Measurements from ENCODE around the gene SPAG16. TPM values are rescaled to one million over a fixed set of nuclear protein-coding genes. Genes with fewer than 3 reads are reported as not detected.
"Not testable (repeated sequence)": the region's sequence is repeated elsewhere in the genome, so short reads cannot be mapped to it uniquely, and the experiment has no call there.

Gene SPAG16
- total RNA-seq, 1 experiment from 2014 or later, result 38.4 TPM

DNA sequence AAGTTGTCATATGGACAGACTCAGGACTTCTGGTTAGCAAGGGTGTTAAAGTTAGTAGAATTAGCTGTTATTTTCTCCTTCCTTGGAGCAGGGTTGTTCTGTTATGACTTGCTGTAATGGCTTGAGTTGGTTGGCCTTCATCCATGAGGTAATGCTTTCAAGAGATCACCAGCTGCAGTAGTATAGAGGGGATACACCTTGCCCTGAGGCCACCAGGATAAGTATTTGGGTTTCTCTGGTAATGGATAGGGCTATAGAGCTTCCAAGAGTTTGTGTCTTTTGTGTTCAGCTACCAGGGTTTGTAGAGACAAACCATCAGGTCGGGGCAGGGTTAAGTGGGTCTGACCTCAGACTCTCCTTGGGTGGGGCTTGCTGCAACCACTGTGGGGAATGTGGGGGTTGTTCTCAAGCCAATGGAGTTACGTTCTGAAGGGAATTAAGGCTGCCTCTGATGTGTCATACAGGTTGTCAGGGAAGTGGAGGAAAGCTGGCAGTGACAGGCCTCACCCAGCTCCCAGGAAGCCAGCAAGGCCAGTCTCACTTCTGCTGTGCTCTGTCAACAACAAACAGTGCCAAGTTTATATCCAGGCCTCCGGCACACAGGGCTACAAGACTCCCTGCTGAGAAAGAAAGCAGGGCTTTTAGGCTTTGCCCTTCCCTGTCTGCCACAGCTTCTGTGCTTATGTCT is 356.6 kb downstream of the SPAG16 start:
- DNase-seq (ENCODE audit: low read depth), result no peak
- in situ Hi-C loops (cut with HindIII; ENCODE audit: low pct_unique_long_range_greater_than_20kb, low sequenced_read_pairs), result no loop called here

DNA sequence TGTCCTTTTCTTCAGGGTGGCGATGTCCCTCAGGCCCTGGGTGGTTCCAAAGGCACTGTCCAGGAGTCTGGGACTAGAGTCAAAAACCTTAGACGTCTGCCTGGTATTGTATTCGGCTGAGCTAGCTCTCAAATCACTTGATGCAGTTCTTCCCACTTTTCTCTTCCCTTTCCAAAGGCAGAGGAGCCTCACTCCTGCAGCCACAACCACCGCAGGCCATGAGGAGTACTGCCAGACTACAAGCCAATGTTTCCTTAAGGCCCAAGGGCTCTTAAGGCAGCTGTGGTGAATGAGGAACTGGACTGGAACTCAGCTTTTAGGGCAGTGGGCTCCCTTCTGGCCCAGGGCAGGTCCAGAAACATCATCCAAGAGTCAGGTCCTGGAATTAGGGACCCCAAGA is 360.7 kb downstream of the SPAG16 start:
- DNase-seq (ENCODE audit: low read depth), result no peak
- in situ Hi-C loops (cut with HindIII; ENCODE audit: low pct_unique_long_range_greater_than_20kb, low sequenced_read_pairs), result no loop called here

DNA sequence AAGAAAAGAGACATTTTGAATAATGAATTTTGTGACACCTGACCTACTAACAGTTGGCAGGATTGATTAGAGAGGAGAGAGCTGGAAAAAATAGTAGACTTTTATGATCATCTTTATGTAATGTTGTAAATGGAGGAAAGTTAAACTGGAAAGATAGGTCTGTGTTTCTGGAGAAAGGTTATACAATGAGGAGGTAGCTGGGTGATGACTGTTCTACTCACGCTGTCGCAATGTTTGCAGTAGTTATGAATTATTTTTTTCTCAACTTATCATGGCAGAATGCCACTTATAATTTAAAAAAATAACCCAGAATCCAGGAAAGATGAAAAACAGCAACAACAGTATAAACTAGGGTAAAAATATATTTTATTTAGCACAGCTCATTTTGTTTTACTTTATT is 364.9 kb downstream of the SPAG16 start:
- in situ Hi-C loops (cut with HindIII; ENCODE audit: low pct_unique_long_range_greater_than_20kb, low sequenced_read_pairs), result no loop called here
- DNase-seq (ENCODE audit: low read depth), result no peak

DNA sequence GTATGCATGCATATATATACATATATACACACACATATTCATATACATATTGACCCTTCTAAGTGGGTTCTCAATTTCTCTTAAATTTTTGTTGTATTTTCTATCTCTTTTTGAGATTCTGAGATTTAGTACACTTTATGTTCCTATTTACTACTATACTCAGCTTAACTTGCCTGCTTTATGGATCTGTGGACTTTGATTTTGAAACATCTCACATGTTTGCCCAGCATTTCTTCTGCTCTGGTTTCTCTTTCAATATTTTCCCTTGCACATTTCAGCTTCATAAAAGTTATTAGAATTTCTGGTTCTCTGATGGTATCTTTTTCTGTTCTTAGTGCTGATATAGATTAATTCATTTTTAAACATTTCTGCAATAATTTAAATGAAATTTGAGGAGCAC is 380.6 kb downstream of the SPAG16 start:
- in situ Hi-C loops (cut with HindIII; ENCODE audit: low pct_unique_long_range_greater_than_20kb, low sequenced_read_pairs), result no loop called here
- no peak for DNase-seq (ENCODE audit: low read depth)

DNA sequence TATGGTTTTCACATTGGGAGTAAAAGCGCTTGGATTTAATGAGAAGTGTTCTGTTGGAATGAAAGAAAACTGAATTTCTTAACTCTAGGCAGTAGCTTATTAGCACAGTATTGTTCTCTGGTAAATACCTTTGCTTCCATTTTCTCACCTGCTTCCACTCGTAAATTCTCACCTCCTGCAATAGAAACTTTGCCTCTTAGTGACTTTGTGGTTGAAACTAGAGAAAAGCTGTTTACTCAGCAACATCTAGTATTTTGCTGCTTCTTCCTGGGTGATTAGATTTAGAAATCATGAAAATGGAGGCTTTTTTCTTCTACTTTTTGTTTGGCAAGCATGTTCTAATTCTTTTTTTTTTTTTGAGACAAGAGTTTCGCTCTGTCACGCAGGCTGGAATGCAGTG is 385.4 kb downstream of the SPAG16 start:
- DNase-seq (ENCODE audit: low read depth), result no peak
- in situ Hi-C loops (cut with HindIII; ENCODE audit: low pct_unique_long_range_greater_than_20kb, low sequenced_read_pairs), result no loop called here

GRCh38 chr2:213678437-213679218 is 394.4 kb downstream of the SPAG16 start:
- in situ Hi-C loops (cut with HindIII; ENCODE audit: low pct_unique_long_range_greater_than_20kb, low sequenced_read_pairs), result no loop called here
- no peak for DNase-seq (ENCODE audit: low read depth)

DNA sequence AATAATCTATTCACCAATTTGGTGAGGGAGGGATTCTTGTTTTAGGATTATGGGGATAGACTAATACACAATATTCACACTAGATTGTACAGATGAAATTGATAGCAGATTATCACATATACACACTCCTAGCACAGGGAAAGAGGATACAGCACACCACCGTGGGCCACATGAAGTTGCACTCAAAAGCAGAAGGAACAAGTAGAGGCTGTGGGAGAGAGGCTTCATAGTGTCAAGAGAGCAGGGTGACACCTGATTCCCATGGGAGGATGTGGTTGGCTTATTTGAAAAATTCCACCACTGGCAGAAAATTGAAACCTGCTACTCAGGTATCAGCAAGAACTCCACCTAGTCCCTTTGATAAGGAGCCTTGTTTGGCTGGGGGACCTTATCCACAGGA is 395.6 kb downstream of the SPAG16 start:
- no peak for DNase-seq (ENCODE audit: low read depth)
- in situ Hi-C loops (cut with HindIII; ENCODE audit: low pct_unique_long_range_greater_than_20kb, low sequenced_read_pairs), result no loop called here

GRCh38 chr2:213682276-213682675 is 398.0 kb downstream of the SPAG16 start:
- in situ Hi-C loops (cut with HindIII; ENCODE audit: low pct_unique_long_range_greater_than_20kb, low sequenced_read_pairs), result no loop called here
- no peak for DNase-seq (ENCODE audit: low read depth)

- no peak for DNase-seq (ENCODE audit: low read depth)
- in situ Hi-C loops (cut with HindIII; ENCODE audit: low pct_unique_long_range_greater_than_20kb, low sequenced_read_pairs), result no loop called here
These were observed 403.9 kb downstream of the SPAG16 start for GRCh38 chr2:213688133-213688532.

DNA sequence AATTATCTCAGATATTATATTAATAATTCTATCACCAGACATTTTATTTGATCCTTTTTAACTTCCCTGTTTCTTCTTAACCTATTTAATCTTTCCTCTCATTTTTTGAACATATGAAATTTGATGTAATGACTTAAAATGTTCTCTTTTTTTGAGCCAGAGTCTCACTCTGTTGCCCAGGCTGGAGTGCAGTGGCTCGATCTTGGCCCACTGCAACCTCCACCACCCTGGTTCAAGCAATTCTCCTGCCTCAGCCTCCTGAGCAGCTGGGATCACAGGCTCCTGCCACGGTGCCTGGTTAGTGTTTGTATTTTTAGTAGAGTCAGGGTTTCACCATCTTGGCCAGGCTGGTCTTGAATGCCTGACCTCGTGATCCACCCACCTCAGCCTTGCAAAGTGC is 404.6 kb downstream of the SPAG16 start:
- DNase-seq (ENCODE audit: low read depth); in situ Hi-C loops (cut with HindIII; ENCODE audit: low pct_unique_long_range_greater_than_20kb, low sequenced_read_pairs): not testable (repeated sequence)

- in situ Hi-C loops (cut with HindIII; ENCODE audit: low pct_unique_long_range_greater_than_20kb, low sequenced_read_pairs), result no loop called here
These were observed 405.3 kb downstream of the SPAG16 start for GRCh38 chr2:213689585-213689984.

DNA sequence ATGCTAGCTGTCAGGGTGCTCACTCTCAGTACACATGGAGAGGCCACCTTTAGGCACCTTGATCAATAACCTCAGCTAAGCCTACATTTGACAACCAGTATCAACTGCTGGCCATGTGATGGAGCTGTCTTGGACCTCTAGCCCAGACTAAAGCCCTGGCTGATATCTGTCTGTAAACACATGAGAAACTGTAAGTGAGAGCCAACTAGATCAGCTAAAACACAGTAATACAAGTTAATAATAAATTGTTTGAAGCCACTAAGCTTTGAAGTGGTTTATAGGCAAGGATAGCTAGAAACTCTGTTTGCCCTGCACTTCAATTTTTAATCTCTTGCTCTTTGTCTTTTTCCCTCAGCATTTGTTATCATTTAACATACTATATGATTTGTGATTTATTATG is 407.1 kb downstream of the SPAG16 start:
- in situ Hi-C loops (cut with HindIII; ENCODE audit: low pct_unique_long_range_greater_than_20kb, low sequenced_read_pairs), result no loop called here
- no peak for DNase-seq (ENCODE audit: low read depth)

More at GRCh38 chr2:213689585-213689984, 405.3 kb downstream of the SPAG16 start:
- DNase-seq (ENCODE audit: low read depth), result no peak

DNA sequence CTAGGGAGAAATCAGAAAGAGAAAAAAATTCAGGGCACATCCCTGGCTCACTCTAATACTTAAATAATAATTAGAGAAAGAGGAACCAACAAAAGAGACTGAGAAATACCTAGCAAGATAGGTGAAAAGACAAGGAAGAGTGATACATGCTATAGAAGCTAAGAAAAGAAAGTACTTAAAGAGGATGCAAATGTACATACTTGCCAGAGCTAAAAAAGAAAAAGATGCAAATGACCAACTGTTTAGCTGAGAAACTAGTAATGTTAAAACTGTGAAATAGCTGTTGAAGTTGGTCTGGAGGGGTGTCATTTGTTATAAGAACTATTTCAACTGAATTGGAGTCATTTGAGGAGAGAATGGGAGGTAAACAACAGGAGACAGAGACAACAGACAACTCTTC is 412.2 kb downstream of the SPAG16 start:
- in situ Hi-C loops (cut with HindIII; ENCODE audit: low pct_unique_long_range_greater_than_20kb, low sequenced_read_pairs), result no loop called here
- DNase-seq (ENCODE audit: low read depth), result no peak

DNA sequence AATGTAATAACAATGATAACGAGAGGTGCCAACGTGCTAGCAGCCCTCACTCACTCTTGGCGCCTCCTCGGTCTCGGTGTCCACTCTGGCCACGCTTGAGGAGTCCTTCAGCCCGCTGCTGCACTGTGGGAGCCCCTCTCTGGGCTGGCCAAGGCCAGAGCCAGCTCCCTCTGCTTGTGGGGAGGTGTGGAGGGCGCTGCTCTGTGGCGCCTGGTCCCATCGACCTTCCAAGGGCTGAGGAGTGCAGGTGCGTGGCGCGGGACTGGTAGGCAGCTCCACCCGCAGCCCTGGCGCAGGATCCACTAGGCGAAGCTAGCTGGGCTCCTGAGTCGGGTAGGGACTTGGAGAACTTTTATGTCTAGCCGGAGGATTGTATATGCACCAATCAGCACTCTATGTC is 417.1 kb downstream of the SPAG16 start:
- in situ Hi-C loops (cut with HindIII; ENCODE audit: low pct_unique_long_range_greater_than_20kb, low sequenced_read_pairs), result not testable (repeated sequence)

GRCh38 chr2:213703406-213704098 is 419.3 kb downstream of the SPAG16 start:
- in situ Hi-C loops (cut with HindIII; ENCODE audit: low pct_unique_long_range_greater_than_20kb, low sequenced_read_pairs), result no loop called here

More for the DNA sequence above, 417.1 kb downstream of the SPAG16 start:
- DNase-seq (ENCODE audit: low read depth), result not testable (repeated sequence)

DNA sequence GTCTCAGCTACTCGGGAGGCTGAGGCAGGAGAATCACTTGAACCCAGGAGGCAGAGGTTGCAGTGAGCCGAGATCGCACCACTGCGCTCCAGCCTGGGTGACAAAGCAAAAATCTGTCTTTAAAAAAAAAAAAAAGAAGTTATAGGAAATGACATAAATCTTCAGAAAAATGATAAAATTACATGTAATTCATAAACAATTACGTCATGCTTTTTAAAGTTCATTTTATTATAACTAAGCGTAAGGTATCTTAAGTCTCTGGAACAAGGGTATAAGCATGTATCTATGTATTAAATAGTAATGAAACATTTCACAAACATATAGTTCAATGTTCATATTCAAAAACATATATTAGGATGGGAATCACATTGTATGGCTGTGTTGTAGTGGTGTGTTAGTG is 425.9 kb downstream of the SPAG16 start:
- in situ Hi-C loops (cut with HindIII; ENCODE audit: low pct_unique_long_range_greater_than_20kb, low sequenced_read_pairs), result no loop called here
- no peak for DNase-seq (ENCODE audit: low read depth)

More at GRCh38 chr2:213703406-213704098, 419.3 kb downstream of the SPAG16 start:
- DNase-seq (ENCODE audit: low read depth), result no peak

DNA sequence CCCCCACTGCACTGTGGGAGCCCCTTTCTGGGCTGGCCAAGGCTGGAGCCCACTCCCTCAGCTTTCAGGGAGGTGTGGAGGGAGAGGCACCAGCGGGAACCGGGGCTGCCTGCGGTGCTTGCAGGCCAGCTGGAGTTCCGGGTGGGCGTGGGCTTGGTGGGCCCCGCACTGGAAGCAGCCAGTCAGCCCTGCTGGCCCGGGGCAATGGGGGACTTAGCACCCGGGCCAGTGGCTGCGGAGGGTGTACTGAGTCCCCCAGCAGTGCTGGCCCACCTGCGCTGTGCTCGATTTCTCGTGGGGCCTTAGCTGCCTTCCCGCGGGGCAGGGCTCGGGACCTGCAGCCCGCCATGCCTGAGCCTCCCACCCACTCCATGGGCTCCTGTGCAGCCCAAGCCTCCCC is 434.1 kb downstream of the SPAG16 start:
- DNase-seq (ENCODE audit: low read depth); in situ Hi-C loops (cut with HindIII; ENCODE audit: low pct_unique_long_range_greater_than_20kb, low sequenced_read_pairs): not testable (repeated sequence)

- in situ Hi-C loops (cut with HindIII; ENCODE audit: low pct_unique_long_range_greater_than_20kb, low sequenced_read_pairs), result no loop called here
- DNase-seq (ENCODE audit: low read depth), result no peak
These were observed 438.3 kb downstream of the SPAG16 start for GRCh38 chr2:213722565-213722964.

- in situ Hi-C loops (cut with HindIII; ENCODE audit: low pct_unique_long_range_greater_than_20kb, low sequenced_read_pairs), result no loop called here
- DNase-seq (ENCODE audit: low read depth), result no peak
These were observed 438.8 kb downstream of the SPAG16 start for GRCh38 chr2:213723041-213723560.
